ENCODE results near the gene PCDHGA7.
"Not testable (repeated sequence)": the region's sequence is repeated elsewhere in the genome, so short reads cannot be mapped to it uniquely, and the experiment has no call there.

Gene PCDHGA7

DNA sequence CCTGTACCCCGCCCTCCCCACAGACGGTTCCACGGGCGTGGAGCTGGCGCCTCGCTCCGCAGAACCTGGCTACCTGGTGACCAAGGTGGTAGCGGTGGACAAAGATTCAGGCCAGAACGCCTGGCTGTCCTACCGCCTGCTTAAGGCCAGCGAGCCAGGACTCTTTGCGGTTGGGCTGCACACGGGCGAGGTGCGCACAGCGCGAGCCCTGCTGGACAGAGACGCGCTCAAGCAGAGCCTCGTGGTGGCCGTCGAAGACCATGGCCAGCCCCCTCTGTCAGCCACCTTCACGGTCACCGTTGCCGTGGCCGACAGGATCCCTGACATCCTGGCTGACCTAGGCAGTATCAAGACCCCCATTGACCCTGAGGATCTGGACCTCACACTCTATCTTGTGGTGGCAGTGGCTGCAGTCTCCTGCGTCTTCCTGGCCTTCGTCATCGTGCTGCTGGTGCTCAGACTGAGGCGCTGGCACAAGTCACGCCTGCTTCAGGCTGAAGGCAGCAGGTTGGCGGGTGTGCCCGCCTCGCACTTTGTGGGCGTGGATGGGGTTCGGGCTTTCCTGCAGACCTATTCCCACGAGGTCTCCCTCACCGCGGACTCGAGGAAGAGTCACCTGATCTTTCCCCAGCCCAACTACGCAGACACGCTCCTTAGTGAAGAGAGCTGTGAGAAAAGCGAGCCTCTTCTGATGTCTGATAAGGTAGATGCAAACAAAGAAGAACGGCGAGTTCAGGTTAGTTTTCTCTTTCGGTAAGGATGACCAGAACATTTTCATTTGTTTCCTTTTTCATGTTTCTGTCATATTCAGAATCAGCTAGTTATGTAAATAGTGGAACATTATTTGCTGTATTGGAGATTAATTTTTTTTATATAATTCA lies 16.3 kb upstream of the PCDHGA7 start:
- no peak for DNase-seq (ENCODE audit: low read depth in 2 of 2)

DNA sequence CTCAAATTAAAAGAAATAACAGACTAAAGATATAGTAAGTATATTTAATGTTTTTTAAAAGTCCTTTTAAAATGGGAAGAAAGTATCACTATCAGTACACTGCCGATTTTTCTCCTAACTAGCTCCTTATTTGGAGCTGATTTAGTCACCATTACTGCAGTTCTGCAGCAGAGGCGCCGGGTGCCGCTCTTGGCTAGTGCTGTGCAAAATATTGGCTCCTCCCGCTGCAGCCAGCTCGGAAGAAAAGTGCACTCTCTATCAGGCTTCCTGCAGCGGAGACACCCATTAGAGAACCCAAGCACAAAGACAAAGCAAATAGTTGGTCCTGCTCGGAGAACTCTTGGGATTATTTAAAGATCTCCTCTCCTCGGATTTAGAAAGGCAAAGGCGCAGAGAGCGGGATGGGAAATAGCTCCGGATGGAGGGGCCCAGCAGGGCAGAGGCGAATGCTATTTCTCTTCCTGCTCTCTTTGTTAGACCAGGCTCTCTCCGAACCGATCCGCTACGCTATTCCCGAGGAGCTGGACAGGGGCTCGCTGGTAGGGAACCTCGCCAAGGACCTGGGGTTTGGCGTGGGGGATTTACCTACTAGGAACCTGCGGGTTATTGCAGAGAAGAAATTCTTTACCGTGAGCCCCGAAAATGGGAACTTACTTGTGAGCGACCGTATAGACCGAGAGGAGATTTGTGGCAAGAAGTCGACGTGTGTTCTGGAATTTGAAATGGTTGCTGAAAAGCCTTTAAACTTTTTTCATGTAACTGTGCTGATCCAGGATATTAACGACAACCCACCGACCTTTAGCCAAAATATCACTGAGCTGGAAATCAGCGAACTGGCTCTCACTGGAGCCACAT lies 12.3 kb upstream of the PCDHGA7 start, which contains the start of gene PCDHGB3:
Gene PCDHGB3, plus strand, starts transcription at position 249 of the 855 bp plus-strand sequence. Its CDS starts 153 bp downstream, at position 402.
- DNase-seq (ENCODE audit: low read depth in 2 of 2) = no peak

DNA sequence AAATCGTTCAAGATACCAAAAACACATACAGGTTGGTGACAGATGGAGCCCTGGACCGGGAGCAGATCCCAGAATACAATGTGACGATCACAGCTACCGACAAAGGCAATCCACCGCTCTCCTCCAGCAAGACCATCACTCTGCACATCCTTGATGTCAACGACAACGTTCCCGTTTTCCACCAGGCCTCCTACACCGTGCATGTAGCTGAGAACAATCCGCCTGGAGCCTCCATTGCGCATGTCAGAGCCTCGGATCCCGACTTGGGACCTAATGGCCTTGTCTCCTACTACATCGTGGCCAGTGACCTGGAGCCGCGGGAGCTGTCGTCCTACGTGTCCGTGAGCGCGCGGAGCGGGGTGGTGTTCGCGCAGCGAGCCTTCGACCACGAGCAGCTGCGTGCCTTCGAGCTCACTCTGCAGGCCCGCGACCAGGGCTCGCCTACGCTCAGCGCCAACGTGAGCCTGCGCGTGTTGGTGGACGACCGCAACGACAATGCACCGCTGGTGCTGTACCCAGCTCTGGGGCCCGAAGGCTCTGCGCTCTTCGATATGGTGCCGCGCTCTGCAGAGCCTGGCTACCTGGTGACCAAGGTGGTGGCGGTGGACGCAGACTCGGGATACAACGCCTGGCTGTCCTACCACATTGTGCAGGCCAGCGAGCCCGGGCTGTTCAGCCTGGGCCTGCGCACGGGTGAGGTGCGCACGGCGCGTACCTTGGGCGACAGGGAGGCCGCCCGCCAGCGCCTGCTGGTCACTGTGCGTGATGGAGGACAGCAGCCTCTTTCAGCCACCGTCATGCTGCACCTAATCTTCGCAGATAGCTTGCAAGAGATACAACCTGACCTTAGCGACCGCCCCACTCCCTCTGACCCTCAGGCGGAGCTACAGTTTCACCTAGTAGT lies 10.7 kb upstream of the PCDHGA7 start:
- DNase-seq (ENCODE audit: low read depth in 2 of 2) = no peak

GRCh38 chr5:141373673-141374317 lies 8.7 kb upstream of the PCDHGA7 start, which contains the start of gene PCDHGA6:
TSS of gene PCDHGA6 (plus strand) at chr5:141373891. CDS start at chr5:141374084, 193 bp downstream.
- no peak for DNase-seq (ENCODE audit: low read depth in 2 of 2)

DNA sequence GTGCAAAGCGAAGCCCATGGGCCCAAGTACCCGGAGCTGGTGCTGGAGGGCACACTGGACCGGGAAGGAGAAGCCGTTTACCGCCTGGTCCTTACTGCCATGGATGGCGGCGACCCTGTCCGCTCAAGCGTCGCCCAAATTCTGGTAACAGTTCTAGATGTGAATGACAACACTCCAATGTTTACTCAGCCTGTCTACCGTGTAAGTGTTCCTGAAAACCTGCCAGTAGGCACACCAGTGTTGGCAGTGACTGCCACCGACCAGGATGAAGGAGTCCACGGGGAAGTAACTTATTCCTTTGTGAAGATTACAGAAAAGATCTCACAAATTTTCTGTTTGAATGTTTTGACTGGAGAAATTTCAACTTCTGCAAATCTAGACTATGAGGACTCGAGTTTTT lies 7.9 kb upstream of the PCDHGA7 start:
- DNase-seq (ENCODE audit: low read depth in 2 of 2) = no peak

DNA sequence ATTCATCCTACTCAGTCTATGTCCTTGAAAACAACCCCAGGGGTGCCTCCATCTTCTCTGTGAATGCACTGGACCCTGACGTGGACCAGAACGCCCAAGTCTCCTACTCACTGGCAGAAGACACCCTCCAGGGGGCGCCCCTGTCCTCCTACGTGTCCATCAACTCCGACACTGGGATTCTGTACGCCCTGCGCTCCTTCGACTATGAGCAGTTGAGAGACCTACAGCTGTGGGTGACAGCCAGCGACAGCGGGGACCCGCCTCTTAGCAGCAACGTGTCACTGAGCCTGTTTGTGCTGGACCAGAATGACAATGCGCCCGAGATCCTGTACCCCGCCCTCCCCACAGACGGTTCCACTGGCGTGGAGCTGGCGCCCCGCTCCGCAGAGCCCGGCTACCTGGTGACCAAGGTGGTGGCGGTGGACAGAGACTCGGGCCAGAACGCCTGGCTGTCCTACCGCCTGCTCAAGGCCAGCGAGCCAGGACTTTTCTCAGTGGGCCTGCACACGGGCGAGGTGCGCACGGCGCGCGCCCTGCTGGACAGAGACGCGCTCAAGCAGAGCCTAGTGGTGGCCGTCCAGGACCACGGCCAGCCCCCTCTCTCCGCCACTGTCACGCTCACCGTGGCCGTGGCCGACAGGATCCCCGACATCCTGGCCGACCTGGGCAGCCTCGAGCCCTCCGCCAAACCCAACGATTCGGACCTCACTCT lies 6.9 kb upstream of the PCDHGA7 start:
- DNase-seq (ENCODE audit: low read depth in 2 of 2) = not testable (repeated sequence)

DNA sequence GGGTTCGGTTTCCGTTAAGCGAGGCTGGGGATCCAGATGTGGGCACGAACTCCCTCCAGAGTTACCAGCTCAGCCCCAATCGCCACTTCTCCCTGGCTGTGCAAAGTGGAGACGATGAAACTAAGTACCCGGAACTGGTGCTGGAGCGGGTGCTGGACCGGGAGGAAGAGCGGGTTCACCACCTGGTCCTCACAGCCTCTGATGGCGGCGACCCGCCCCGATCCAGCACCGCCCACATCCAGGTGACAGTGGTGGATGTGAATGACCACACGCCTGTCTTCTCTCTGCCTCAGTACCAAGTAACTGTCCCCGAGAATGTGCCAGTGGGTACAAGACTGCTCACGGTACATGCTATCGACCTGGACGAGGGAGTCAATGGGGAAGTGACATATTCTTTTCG lies 803 bp downstream of the PCDHGA7 start:
- DNase-seq (ENCODE audit: low read depth in 2 of 2) = no peak

DNA sequence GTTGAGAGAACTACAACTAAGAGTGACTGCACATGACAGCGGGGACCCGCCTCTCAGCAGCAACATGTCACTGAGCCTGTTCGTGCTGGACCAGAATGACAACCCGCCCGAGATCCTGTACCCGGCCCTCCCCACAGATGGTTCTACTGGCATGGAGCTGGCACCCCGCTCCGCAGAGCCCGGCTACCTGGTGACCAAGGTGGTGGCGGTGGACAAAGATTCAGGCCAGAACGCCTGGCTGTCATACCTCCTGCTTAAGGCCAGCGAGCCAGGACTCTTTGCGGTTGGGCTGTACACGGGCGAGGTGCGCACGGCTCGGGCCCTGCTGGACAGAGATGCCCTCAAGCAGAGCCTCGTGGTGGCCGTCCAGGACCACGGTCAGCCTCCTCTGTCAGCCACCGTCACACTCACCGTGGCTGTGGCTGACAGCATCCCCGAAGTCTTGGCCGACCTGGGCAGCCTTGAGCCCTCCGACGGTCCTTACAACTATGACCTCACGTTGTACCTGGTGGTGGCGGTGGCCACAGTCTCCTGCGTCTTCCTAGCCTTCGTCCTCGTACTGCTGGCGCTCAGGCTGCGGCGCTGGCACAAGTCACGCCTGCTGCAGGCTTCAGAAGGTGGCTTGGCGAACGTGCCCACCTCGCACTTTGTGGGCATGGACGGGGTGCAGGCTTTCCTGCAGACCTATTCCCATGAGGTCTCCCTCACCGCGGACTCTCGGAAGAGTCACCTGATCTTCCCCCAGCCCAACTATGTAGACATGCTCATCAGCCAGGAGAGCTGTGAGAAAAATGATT lies 2.1 kb downstream of the PCDHGA7 start:
- DNase-seq (ENCODE audit: low read depth in 2 of 2) = no peak

DNA sequence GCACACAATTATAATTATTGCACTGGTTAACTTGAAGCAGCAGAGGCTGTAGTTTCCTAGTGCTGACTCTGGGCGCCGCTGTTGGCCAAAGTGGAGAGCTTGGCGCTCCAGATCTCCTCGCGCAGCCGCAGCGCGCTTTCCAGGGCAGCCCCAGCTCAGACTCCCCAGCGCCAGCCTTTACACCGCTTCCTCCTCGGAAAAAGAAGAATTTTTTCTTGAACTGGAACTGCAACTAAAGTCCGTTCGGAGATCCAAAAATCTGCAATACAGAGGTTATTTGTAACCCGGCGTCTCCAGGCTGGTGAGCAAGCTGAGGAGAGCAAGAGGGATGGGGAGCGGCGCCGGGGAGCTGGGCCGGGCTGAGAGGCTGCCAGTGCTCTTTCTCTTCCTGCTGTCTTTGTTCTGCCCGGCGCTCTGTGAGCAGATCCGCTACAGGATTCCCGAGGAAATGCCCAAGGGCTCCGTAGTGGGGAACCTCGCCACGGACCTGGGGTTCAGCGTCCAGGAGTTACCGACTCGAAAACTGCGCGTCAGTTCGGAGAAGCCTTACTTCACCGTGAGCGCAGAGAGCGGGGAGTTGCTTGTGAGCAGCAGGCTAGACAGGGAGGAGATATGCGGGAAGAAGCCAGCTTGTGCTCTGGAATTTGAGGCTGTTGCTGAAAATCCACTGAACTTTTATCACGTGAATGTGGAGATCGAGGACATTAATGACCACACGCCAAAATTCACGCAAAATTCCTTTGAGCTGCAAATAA lies 5.2 kb downstream of the PCDHGA7 start, which contains the start of gene PCDHGB4:
Gene PCDHGB4, plus strand, starts transcription at position 142 of the 755 bp plus-strand sequence. Its CDS starts 187 bp downstream, at position 329.
- DNase-seq (ENCODE audit: low read depth in 2 of 2) = not testable (repeated sequence)

DNA sequence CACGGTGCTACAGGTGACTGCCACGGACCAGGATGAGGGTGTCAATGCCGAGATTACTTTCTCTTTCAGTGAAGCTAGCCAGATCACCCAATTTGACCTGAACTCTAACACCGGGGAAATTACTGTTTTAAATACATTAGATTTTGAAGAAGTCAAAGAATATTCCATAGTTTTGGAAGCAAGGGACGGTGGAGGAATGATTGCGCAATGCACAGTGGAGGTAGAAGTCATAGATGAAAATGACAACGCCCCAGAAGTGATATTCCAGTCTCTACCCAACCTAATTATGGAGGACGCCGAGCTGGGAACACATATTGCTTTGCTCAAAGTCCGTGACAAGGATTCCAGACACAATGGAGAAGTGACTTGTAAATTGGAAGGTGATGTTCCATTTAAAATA lies 6.1 kb downstream of the PCDHGA7 start:
- DNase-seq (ENCODE audit: low read depth in 2 of 2) = no peak

GRCh38 chr5:141389153-141390042 lies 6.9 kb downstream of the PCDHGA7 start:
- no peak for DNase-seq (ENCODE audit: low read depth in 2 of 2)

- DNase-seq (ENCODE audit: low read depth in 2 of 2) = no peak
These were observed 10.1 kb downstream of the PCDHGA7 start, which contains the start of gene PCDHGA8 for GRCh38 chr5:141392429-141393198. TSS of gene PCDHGA8 (plus strand) at chr5:141392633. CDS start at chr5:141392814, 181 bp downstream.

- DNase-seq (ENCODE audit: low read depth in 2 of 2) = no peak
These were observed 10.7 kb downstream of the PCDHGA7 start for GRCh38 chr5:141393267-141393666.

GRCh38 chr5:141394401-141395187 lies 12.1 kb downstream of the PCDHGA7 start:
- not testable (repeated sequence) for DNase-seq (ENCODE audit: low read depth in 2 of 2)

GRCh38 chr5:141397756-141398551 lies 15.4 kb downstream of the PCDHGA7 start, which contains the start of gene PCDHGB5:
TSS of gene PCDHGB5 (plus strand) at chr5:141397947. CDS start at chr5:141398128, 181 bp downstream.
- not testable (repeated sequence) for DNase-seq (ENCODE audit: low read depth in 2 of 2)

Measured in stimulated activated CD8-positive, alpha-beta memory T cell treated with anti-CD3 and anti-CD28 coated beads, Interleukin-7, amount 100 ng/mL, for 4 hours (primary cell).